DMS114 treated with DMSO at 0.1 percent for 48 hours (cell line): ENCODE measurements around the gene ACTR3C.
"Not testable (repeated sequence)": the region's sequence is repeated elsewhere in the genome, so short reads cannot be mapped to it uniquely, and the experiment has no call there.

Experiments
- DNase-seq: peaks from one replicate; lab custom pipeline; 2025; ENCODE audit not compliant: unreplicated experiment; lab: John Stamatoyannopoulos, UW

Gene ACTR3C

DNA sequence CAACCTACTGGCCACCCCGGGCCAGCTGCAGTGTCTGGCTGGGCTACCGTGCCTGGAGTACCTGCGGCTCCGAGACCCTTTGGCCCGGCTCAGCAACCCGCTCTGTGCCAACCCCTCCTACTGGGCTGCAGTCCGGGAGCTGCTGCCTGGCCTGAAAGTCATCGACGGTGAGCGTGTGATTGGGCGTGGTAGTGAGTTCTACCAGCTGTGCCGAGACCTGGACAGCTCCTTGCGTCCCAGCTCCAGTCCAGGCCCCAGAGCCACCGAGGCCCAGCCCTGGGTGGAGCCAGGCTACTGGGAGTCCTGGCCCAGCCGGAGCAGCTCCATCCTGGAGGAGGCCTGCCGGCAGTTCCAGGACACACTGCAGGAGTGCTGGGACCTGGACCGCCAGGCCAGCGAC lies 13.8 kb upstream of the ACTR3C start:
- no peak for DNase-seq

DNA sequence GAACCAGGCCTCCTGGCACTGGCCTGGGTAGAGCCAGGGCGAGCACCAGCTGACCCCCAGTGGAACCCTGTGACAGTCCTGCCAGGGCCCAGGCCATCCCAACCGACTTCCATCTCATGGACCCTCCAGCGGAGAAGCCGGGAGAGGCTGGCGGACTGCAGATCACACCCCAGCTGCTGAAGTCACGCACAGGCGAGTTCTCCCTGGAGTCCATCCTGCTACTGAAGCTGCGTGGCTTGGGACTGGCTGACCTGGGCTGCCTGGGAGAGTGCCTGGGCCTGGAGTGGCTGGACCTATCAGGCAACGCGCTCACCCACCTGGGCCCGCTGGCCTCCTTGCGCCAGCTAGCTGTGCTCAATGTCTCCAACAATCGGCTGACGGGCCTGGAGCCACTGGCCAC lies 13.4 kb upstream of the ACTR3C start:
- no peak for DNase-seq

DNA sequence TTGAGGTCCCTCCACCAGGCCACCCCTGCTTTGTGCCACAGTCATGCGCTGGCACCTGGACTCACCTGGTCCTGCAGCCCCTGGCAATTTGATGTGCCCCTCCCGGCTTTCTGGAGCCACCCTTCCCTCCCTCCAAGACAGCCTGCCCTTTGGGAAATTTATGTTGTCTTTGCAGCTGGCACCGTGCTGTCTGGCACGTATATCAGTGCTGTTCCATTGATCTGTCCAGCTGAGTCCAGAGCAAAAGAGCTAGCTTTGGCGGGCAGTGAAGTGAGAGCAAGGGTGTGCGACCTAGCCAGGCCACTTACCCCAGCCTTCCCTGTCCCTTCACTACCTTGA lies 12.4 kb upstream of the ACTR3C start:
- DNase-seq, result no peak

DNA sequence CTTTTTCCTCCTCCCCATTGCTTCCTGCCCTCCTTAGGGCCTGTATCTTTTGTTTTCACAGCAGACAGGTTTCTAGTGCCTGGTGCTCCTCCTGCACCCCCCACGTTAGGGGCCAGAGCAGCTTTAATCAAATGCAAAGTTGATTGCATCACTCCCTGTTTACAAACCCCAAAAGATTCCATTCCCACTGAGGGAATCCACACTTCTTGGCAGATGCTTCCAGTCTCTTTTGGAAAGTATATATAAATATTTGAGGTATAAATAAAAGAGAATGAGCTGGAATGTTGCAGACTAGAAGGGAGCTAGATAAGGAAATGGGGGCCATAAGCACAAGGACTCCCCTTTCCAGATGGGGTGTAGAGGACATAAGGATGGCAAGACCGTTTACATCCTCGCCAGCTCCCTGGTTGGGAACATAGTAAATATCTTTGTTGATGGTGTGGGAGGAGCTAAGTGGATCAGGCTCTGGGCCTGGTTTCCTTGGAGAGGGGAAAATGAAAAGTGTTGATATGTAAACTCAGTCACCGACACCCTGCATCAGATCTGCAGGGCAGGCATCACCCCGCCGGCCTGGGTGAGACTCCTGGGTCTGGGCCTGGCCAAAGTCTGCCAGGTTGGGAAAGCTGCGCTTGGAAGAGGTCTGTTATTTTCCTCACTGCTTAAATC lies 11.9 kb upstream of the ACTR3C start:
- no peak for DNase-seq

DNA sequence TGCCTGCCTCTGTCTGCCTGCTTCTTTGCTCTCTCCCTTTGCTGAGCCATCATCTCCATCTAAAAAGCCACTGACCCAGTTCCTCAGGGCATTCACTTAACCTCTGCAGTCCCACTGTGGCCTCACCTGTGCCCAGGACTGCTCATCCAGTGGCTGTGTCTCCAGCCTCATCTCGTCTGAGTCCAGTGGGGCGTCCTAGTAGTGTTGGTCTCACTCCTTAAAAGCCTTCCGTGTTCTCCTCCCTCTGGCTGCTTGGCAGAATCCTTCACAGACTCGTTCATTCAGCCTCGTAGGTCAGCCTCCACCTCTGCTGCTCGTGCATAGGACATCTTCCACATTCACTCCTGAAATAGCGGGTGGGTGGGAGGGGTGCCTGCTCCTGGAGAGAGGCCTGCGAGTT lies 10.8 kb upstream of the ACTR3C start:
- no peak for DNase-seq

DNA sequence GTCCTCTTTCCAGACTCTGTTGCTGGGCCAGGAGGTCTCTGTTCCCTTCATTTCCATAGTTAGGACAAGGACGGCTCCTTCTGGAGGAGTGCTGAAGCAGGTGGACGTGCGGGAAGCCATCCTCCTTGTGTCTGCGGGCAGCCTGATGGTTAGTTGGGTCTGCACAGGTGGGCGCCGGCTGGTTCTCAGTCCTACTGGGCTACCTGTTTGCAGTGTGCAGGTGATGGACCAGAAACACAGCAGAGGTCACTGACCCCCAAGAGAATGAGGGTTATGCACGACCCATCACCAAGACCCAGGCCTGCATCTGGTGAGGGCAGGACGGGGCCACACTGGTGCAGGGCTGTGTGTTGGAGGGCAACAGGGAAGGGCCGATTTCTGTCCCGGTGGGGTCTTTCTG lies 10.3 kb upstream of the ACTR3C start:
- DNase-seq, result no peak

DNA sequence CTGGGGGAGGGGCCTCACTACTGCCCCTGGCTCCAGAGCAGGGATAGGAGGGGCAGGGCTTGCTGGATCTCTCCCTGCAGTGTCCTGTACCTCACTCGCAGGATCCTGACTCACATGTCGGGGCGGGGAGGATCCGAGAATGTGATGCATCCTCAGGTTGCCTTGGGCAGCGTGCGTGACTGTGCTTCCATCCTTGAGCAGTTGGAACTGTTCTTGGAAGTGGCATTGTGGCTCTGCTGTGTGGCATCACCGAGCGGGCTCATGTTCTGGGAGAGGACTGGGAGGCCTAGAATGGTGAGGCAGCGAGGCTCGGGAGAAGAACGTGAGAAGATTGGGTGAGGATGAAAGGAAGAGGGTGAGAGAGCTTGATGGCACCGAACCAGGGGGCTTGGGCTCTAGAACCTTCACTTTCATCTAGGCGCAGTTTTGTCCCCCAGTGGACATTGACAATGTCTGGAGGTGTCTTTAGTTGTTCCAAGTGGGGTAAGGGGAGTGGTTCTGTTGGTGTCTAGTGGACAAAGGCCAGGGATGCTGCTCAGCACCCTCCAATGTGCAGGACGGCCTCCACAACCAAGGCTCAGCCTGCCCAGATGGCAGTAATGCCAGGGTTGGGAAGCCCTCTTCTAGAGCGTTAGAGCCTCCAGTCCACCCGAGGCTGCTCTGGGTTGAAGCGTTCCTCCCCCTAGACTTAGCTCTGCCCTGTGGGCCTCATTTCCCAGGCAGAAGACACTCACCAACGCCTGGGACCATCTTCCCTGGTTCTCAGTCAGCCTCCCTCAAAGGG lies 9.7 kb upstream of the ACTR3C start:
- no peak for DNase-seq

DNA sequence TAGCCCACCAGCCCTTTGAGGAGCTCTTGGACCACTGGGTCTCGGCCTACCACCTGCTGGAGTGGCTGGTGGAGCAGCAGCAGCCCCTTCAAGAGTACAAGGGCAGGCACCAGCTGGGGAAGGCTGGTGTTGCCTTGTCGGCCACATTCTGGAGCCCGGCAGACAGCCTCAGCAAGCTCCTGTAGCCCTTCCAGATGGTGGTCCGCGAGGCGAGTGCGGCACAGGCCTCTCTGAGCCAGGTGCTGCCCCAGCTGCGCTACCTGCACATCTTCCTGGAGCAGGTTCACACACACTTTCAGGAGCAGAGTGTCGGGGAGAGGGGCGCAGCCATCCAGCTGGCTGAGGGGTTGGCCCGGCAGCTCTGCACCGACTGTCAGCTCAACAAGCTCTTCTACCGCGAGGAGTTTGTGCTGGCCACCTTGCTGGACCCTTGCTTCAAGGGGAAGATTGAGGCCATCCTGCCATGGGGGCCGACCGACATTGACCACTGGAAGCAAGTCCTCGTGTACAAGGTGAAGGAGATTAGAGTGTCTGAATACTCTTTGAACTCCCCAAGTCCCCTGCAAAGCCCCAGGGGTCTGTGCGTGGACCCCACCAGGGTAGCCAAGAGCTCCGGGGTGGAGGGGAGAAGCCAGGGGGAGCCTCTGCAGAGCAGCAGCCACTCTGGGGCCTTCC lies 7.0 kb upstream of the ACTR3C start:
- DNase-seq, result no peak

DNA sequence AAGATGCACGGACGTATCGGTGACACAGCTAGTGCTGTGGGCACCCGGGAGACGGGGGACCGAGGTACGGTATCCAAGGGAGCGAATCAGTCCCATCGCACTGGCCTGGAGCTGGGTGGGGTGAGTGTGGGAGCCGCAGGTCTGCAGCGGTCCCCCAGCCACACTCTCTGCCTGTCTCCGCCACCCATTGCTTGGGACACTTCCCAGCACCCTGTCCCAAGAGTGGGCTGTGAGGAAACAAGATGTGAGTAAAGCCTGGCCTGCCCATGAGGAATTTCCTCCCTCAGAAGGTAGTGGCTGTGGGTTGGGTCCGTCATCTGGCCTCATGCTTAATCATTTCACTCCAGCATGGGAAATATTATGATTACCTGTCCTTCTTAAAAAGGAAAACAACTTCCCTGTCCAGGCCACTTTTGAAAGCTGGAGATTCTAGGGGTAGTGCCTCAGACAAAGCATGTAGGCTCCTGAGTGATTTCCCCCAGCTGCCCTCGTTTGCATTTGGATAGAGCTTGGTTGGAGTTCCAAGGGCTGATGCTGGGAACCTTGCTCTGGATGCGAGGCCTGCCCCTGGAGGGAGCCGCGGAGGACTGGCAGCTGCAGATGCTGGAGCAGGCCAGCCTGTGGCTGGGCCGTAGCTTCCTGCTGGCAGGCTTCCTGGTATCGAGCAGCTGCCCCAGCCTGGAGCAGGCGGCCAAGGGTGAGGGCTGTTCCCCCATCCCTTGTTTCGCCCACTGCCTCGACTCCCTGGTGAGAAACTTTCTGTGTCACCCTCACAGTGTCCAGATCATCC lies 6.2 kb upstream of the ACTR3C start:
- no peak for DNase-seq

DNA sequence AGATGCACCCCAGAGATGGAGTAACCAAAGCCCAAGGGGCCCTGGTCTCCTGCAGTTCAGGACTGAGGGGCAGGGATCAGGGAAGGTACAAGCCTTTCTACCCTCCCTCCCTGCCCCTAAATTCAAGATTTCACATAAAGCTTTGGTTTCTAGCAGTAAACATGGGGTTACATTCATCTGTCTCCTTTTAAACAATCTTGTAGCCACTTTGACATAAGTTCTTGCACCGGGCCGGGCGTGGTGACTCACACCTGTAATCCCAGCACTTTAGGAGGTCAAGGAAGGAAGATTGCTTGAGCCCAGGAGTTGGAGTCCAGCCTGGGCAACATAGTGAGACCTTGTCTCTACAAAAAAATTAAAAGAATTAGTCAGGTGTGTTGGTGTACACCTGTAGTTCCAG lies 4.0 kb upstream of the ACTR3C start:
- DNase-seq, result no peak

DNA sequence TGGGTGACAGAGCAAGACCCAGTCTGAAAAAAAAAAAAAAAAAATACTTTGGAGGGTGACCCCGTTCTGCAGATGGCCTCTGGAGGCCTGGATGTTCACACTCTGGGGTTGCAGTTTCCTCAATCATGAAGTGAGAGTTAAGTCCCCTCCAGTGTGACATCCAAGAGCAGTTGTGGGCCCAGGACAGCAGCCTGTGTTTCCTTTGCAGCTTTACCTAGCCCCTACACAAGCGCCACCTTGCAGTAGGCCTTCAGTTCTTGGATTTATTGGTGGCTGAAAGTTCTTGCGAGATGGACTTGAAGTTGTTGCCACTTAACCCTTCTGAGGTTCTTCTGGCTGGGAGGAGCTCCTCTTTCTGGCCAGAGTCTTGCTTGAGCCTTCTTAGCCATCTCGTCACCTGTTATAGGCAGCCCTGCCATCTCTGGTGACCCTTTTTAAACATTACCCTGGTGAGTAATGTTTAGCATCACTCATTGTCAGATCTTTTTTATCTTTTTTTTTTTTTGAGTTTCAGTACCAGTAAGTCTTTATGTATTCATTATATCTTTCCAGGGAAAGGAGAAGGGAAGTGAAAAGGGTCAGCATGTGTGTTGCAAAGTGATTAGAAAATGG lies 3.4 kb upstream of the ACTR3C start:
- DNase-seq, result no peak

DNA sequence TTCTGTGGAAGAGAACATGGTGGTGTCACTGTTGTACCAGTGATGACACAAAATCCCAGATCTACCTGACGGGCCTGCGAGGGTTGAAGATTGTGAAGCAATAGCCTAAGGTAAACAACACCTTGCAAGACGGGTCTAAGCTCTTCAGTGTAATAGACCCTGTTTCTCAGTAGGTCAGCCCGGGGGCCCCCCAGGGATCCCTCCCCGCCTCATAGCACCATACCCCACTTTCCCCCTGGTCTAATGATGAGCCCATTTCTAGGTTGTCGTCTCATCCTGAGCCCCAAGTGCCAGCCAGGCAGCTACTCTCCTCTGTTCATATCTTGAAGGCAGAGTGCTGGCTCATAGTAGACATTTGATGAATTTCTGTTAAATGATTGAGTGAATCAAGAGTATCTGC lies 2.6 kb upstream of the ACTR3C start:
- no peak for DNase-seq

DNA sequence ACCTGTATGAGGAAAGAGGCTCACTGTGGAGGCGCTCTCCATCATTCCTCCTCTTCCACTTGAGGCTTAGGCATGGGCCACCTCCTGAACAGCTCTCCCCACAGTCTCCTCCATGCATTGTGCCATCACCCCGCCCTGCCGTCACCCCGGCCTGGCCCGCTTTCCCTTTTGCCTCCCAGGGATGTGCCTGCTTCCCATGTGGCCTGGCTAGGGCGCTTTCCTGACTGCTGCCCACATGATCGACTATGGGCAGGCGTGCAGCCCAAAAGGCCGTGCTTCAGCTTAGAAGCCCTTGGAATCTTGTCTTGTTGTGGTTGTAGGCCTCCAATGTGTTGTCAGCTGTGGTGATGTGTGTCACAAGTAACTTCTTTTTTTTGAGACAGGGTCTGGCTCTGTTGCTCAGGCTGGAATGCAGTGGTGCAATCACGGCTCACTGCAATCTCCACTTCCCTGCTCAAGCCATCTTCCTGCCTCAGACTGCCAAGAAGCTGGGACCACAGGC lies 1.8 kb upstream of the ACTR3C start:
- DNase-seq, result no peak

DNA sequence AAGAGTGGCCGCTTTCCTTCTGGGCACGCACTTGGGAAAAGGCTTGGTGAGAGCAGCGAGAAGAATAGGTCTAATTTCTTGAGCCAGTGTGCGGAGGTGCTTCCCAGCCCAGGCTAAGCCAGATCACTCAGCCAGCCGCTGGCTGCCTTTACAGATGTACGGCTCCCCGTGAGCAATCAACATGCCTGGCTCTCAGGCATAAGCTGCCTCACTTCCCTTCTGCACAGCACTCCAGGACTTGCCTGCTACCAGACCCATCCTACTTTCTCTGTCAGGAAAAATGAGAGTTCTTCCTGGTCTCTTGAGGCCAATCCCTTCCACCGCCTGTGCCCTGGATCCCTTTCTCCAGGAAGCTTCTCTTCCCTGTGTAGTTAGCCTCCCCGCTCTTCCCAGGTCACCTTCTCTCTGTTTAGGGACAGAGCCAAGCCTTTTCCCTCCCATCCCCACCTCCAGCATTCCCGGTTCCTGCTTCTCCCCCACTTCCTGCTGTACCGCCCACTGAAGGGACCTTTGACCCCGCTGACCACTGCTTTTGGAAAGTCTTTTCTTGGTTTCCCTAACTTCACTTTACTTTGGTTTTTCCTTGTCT lies 1.1 kb upstream of the ACTR3C start:
- DNase-seq, result no peak

DNA sequence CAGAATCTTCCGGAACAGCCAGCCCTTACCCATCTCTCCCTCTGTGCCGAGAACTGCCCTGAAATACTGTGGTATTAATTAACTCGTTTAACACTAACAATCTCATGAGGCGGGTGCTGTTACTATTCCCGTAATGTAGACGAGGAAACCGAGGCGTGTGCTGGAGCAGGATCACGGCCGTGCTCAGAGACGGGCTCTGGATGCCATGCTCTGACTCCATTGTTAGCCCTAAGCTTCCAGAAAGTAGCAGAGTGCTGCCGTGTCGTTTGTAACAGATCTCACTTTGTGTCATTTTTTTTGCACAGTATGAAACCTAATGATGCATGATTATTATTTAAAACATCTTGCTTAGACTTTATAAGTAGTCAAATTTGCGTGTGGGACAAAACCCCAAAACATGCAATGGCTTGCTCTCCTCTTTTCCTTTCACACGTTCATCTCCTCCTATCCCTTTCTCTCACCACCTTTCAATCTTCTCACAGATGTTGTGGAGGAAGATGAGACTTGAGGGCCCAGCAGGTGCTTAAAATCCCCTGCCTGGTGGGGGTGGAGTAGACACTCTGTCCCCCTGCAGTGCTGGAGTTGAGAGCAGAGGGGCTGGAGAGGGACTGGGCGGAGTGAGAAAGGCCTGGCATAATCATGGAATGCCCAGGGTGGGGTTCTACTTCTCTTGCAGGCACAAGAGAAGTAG lies 482 bp upstream of the ACTR3C start:
- DNase-seq, result no peak

DNA sequence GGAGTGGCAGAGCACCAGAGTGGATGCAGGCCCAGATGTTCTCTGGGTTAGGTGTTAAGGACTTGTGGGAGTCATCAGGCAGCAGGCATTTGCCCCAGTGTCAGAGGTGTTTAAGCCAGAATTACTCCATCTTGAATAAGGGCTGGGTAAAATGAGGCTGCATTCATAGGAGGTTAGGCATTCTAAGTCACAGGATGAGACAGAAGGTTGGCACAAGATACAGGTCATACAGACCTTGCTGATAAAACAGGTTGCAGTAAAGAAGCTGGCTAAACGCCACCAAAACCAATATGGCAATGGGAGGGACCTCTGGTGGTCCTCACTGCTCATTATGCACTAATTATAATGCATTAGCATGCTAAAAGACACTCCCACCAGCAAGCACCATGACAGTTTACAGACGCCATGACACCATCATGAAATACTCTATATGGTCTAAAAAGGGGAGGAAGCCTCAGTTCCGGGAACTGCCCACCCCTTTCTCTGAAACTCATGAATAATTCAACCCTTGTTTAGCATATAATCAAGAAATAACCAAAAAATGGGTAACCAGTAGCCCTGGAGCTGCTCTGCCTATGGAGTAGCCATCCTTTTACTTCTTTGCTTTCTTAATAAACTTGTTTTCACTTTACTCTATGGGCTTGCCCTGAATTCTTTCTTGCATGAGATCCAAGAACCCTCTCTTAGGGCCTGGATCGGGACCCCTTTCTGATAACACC lies 1.1 kb downstream of the ACTR3C start:
- no peak for DNase-seq

DNA sequence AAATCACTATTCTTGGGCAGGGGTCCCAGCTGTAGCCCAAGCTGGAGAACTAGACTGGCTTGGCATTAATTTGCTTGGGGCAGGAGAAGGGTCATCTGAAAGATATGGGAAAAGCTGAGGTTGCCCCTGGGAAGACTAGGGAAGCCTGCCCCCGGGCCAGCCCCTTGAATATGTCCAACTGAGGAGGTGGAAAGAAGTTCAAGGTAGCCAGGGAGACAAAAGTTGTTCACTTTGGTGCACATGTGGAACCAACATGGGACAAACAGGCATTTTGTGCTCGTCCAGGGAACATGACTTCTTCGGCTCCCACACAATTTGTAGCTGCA lies 1.6 kb downstream of the ACTR3C start:
- DNase-seq, result no peak

DNA sequence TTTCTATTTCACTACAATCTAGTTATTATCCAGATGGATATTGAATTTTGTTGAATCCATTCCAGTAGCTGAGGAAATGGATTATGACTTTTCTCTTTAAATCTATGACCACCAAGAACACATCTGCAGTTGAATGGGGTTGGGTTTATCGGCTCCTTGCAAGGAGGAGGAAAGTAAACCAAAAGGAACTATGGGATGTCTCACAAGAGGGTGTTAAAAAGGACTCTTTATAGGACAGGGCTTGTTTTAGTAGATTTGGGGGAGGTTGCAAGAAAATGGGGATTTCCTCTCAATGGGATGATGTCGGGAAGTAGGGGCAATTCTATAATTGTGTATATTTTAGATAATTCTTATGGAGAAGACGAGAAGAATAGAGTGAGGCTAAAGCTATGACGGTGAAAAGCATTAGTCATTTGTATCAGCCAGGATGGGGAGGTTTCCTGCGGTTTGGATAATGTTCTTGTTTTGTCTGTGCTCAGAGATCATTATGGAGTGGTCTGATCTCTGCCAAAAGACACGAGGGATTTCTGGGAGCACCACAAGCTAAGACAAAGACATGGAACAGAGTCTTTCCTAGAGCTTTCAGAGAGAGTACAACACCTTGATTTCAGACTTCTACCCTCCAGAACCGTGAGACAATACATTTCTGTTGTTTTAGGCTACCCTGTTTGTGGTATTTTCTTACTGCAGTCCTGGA lies 5.4 kb downstream of the ACTR3C start:
- DNase-seq, result no peak

DNA sequence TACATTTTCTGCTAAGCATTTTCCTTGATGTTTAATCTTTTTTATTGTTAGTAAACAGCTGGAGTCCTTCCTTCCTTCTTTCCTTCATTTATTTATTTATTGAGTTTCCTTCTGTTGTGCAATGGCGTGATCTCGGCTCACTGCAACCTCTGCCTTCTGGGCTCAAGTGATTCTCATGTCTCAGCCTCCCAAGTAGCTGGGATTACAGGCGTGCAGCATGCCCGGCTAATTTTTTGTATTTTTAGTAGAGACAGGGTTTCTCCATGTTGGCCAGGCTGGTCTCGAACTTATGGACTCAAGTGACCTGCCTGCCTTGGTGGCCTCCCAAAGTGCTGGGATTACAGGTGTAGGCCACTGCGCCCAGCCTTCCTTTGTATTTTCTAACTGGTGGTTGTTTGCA lies 6.4 kb downstream of the ACTR3C start:
- not testable (repeated sequence) for DNase-seq
